Activated naive CD4-positive, alpha-beta T cell treated with anti-CD3 and anti-CD28 coated beads, Interleukin-2, amount 50 U/mL, for 24 hours (primary cell): Measurements from ENCODE around the gene TRIM45.
"Not testable (repeated sequence)": the region's sequence is repeated elsewhere in the genome, so short reads cannot be mapped to it uniquely, and the experiment has no call there.

Source experiments
- H3K27ac Mint-ChIP-seq: one replicate; pipeline ENCODE4 v1.8.0; 2021; ENCODE audit warnings: mild to moderate bottlenecking, mixed read lengths
- H3K27me3 Mint-ChIP-seq: one replicate; pipeline ENCODE4 v1.8.0; 2021; ENCODE audit warnings: mixed read lengths
- H3K36me3 Mint-ChIP-seq: one replicate; pipeline ENCODE4 v1.8.0; 2021; ENCODE audit warnings: mixed read lengths
- H3K4me1 Mint-ChIP-seq: one replicate; pipeline ENCODE4 v1.8.0; 2021; ENCODE audit warnings: mixed read lengths
- H3K4me3 Mint-ChIP-seq: one replicate; pipeline ENCODE4 v1.8.0; 2021; ENCODE audit warnings: mild to moderate bottlenecking, mixed read lengths
- H3K9me3 Mint-ChIP-seq: one replicate; pipeline ENCODE4 v1.8.0; 2021; ENCODE audit warnings: mixed read lengths

The TRIM45 gene, protein sequence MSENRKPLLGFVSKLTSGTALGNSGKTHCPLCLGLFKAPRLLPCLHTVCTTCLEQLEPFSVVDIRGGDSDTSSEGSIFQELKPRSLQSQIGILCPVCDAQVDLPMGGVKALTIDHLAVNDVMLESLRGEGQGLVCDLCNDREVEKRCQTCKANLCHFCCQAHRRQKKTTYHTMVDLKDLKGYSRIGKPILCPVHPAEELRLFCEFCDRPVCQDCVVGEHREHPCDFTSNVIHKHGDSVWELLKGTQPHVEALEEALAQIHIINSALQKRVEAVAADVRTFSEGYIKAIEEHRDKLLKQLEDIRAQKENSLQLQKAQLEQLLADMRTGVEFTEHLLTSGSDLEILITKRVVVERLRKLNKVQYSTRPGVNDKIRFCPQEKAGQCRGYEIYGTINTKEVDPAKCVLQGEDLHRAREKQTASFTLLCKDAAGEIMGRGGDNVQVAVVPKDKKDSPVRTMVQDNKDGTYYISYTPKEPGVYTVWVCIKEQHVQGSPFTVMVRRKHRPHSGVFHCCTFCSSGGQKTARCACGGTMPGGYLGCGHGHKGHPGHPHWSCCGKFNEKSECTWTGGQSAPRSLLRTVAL

DNA sequence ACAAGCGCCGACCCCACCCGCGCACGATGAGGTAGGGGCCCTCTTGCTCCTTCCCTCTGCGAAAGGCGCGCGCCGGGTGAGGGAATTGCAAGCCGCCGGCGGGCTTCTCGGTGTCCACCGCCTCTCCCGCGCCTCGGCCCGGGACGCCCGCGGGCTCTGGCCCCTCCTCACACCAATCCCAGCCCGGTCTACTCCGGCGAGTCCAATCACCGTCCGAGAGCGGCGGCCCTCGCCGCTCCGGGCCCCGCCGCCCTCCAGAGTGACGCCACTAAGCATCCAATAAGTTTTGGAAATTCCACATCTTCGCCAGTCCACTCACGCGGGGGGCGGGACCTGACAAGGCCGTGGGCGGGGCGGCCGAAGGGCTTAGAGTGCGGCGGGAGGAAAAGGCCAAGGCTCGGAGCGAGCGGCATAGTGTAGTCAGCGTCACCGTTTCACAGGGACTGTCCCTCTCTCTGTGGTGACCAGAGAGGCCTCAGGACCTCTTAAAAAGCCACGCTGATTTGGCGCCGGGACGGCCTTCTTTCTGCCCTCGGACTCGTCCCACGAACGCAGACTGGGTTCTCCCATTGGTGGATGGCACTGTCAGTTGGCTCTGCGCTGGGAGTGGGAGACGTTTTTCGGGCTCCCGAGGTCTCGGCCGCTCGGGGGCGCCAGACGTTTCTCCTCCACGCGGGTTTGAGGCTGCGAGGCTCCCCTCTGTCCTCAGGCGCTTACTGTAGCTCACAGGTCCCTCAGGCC lies at the start of gene TRIM45:
TRIM45 (minus strand) TSS at position 161 of the 741 bp plus-strand sequence. CDS start 548 bp downstream, outside the sequence.
- Mint-ChIP-seq H3K36me3 (no peaks in the 10 kb centered on the region), H3K27ac (peak within 1 kb of the TSS; percentile 38), H3K4me1 (peaks cover 6% of the 10 kb centered on the region), H3K9me3 (no peaks in the 10 kb centered on the region), H3K4me3 (peak within 1 kb of the TSS; percentile 81), H3K27me3 (peaks cover 4% of the 10 kb centered on the region)

DNA sequence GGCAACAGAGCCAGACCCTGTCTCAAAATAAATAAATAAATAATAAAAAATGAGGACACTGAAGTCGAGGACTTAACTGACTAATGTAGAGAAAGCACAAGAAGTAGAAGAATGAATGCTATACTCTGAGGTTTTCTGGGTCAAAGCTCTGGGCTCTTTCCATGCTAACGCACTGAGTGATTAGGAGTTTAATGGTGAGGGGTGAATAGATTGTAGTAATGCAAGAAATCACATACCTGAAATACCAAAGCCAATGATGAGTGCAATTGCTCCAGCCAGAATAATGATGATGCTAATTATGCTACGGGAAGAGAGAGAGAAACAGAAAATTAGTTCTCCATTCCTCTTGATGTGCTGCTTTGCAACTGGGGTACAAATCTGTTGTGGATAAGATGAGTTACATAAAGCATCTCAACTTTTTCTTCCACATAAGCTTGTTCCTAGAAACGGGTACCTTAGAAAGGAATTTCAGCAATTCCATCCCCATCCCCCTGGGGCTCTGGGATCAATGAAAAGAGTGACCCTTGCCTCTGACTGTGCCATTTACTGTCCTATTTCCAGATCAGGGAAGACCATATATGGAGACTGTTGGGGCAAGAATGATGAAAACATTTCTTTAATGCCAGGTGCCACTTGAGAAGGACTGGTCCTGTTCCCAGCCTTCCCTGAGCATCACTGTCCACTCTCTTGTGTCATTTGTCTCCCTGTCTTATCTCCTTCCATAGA lies 48.5 kb upstream of the TRIM45 start:
- Mint-ChIP-seq H3K36me3 (no peaks in the 10 kb centered on the region), H3K4me3 (no peak overlapping the region), H3K27me3 (peaks cover 4% of the 10 kb centered on the region), H3K27ac (no peak overlapping the region), H3K4me1 (no peaks in the 10 kb centered on the region), H3K9me3 (no peaks in the 10 kb centered on the region)

DNA sequence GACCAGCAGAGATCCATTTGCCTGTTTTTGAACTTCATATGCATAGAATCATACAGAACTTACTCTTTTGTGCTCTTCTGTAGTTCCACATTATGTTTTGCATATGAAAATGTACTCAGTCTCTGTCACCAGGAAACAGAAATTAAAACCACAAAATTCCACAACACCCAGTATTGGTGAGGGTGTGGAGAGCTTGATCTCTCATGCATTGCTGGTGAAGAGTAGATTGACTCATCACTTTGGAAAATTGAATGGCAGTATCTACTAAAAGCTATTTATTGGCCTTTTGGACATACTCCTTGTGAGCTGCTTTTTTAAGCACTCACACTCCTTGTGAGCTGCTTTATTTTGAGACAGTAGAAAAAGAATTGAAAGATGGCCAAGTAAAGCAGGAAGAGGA lies 45.9 kb upstream of the TRIM45 start:
- no peak overlapping the region for H3K4me3 Mint-ChIP-seq
- H3K9me3 Mint-ChIP-seq: no peaks in the 10 kb centered on the region
- H3K36me3 Mint-ChIP-seq: no peaks in the 10 kb centered on the region
- no peak overlapping the region for H3K27ac Mint-ChIP-seq
- H3K4me1 Mint-ChIP-seq: no peaks in the 10 kb centered on the region
- peaks cover 6% of the 10 kb centered on the region for H3K27me3 Mint-ChIP-seq

DNA sequence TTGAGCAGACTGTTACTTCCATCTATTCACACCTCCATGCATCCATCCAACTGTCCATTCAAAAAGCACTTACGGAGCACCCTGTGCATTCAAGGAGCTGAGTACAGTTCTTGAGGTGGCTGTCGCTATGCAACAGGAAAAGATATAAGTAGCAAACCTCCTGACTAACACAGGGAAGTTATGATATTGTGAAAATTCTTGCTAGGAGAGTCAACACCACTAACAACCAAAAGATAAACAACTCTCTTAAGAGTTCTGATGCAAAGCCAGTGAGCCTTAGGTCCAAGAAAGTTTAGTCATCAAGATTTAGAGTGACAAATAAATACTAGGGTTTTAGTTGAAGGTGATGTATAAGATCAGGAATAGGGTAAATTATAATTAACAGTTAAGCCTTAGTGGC lies 44.5 kb upstream of the TRIM45 start:
- no peaks in the 10 kb centered on the region for H3K4me1 Mint-ChIP-seq
- no peaks in the 10 kb centered on the region for H3K9me3 Mint-ChIP-seq
- peaks cover 6% of the 10 kb centered on the region for H3K27me3 Mint-ChIP-seq

DNA sequence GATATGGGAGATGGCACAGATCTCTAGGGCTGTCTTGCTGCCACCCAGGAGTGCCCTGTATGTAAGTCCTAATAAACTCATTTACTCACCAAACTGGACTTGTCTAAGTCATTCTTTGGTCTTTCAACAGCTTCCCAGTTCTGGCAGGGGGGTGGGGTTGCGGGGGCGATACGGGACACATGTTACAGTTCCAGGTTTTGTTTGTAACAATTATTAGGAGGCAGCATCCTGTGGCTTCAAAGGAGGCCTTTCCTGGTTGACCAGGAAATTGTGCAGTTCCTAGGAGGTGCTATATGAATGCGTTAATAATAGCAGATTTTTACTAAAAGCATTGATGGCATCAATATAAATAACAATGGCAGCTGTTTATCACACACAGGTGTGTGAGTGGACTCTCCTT lies 42.7 kb upstream of the TRIM45 start:
- no peaks in the 10 kb centered on the region for H3K4me1 Mint-ChIP-seq
- H3K27ac Mint-ChIP-seq: no peak overlapping the region
- no peak overlapping the region for H3K4me3 Mint-ChIP-seq
- H3K27me3 Mint-ChIP-seq: peaks cover 9% of the 10 kb centered on the region
- no peaks in the 10 kb centered on the region for H3K36me3 Mint-ChIP-seq
- H3K9me3 Mint-ChIP-seq: no peaks in the 10 kb centered on the region

More for the DNA sequence above, 44.5 kb upstream of the TRIM45 start:
- H3K27ac Mint-ChIP-seq: no peak overlapping the region
- H3K4me3 Mint-ChIP-seq: no peak overlapping the region
- no peaks in the 10 kb centered on the region for H3K36me3 Mint-ChIP-seq

DNA sequence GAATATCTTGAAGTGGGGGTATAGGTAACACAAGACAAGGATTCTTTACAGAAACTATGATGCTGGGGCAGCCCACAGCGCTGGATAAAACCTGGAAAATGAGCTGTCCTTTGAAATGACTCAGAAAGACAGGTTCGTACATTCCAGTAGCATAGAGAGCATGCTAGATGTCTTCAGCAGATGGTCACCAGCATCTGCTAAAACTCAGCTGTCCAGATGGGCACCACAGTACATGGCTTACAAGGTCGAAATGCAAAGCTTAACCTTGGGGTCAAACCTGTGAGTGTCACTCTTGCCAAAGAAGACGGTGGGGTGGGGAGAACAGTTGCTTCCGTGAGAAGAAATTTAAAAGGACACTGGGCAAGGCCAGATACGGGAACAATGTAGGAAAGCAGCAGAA lies 41.3 kb upstream of the TRIM45 start:
- no peaks in the 10 kb centered on the region for H3K36me3 Mint-ChIP-seq
- no peaks in the 10 kb centered on the region for H3K4me1 Mint-ChIP-seq
- H3K9me3 Mint-ChIP-seq: no peaks in the 10 kb centered on the region
- H3K27ac Mint-ChIP-seq: no peak overlapping the region
- peaks cover 9% of the 10 kb centered on the region for H3K27me3 Mint-ChIP-seq
- no peak overlapping the region for H3K4me3 Mint-ChIP-seq

DNA sequence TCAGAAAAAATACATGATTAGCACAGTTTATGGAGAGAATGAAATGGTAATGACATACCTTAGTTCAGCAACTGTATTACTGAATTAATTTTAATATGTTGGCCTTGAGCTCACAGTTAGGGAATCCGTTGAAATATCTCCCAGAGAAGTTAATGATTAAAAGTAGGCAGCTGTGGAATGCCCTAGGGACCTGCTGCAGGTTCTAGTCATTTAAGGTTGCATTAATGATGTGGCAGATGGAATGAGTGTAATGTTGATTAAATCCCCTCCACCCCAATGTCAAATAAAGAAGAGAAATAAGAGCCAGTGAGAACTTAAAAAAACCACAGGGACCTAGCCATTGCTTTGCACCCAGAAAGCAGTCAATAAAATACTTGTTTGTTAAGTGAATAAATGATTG lies 40.3 kb upstream of the TRIM45 start:
- no peaks in the 10 kb centered on the region for H3K36me3 Mint-ChIP-seq
- no peaks in the 10 kb centered on the region for H3K4me1 Mint-ChIP-seq
- H3K4me3 Mint-ChIP-seq: no peak overlapping the region
- H3K27ac Mint-ChIP-seq: no peak overlapping the region
- H3K27me3 Mint-ChIP-seq: peaks cover 9% of the 10 kb centered on the region
- no peaks in the 10 kb centered on the region for H3K9me3 Mint-ChIP-seq

DNA sequence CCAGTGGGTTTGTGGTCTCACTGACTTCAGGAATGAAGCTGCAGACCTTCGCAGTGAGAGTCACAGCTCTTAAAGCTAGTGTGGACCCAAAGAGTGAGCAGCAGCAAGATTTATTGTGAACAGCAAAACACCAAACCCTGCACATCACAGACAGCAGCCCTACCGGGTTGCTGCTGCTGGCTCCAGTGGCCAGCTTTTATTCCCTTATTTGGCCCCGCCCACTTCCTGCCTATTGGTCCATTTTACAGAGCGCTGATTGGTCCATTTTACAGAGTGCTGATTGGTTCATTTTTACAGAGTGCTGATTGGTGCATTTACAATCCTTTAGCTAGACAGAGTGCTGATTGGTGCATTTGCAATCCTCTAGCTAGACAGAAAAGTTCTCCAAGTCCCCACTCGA lies 29.8 kb upstream of the TRIM45 start:
- not testable (repeated sequence) for H3K9me3 Mint-ChIP-seq, H3K27ac Mint-ChIP-seq

DNA sequence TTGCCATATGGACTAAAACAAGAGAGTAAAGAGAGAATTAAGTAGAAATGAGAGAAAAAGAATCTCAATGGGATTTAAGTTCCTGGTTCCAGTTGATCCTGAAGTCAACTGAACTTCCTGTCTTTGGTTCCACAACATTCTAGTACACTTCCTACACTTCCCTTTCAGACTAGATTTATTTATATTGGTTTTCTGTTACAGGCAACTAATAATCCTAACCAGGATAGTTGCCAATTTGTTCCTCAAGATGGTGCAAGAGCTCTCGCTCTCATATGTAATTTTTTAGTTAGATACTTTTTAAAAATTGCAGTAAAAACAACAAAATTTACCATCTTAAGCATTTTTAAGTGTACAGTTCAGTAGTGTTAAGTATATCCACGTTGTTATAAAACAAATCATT lies 28.8 kb upstream of the TRIM45 start:
- H3K4me1 Mint-ChIP-seq: no peaks in the 10 kb centered on the region
- H3K27me3 Mint-ChIP-seq: no peaks in the 10 kb centered on the region
- no peak overlapping the region for H3K27ac Mint-ChIP-seq
- no peaks in the 10 kb centered on the region for H3K9me3 Mint-ChIP-seq
- H3K4me3 Mint-ChIP-seq: no peak overlapping the region
- no peaks in the 10 kb centered on the region for H3K36me3 Mint-ChIP-seq

More for the DNA sequence above, 29.8 kb upstream of the TRIM45 start:
- H3K27me3 Mint-ChIP-seq, H3K36me3 Mint-ChIP-seq, H3K4me1 Mint-ChIP-seq, H3K4me3 Mint-ChIP-seq: not testable (repeated sequence)

DNA sequence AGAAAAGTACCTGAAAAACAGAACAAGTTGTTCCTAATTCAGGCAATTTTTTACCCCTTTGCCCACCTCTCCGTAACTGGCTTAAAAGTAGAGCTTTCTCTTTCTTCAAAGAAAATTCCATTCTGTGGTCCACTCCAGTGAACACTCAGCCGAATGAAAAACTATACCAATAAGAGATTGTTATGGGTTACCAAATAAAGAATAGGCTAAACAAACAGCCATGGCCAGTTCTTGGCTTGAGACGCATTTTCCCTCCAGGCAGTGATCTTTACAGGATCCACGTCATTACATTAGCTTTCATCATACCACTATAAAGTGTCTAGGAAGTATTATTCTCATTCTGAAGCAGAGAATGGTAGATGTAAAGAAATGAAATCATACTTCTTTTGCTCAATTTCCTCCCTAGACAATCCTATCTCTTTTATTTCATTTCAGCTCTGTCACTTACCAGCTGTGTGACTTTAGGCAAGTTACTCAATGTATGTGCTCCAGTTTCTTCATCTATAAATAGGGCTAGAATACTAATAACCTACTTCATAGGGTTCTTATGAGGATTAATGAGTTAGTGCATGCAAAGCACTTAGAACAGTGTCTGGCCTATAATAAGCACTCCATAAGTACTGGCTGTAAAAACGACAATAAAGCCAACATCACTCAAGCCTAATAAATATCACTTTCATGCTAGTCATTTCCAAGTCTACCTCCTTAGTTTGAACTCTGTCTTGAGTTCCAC lies 26.5 kb upstream of the TRIM45 start:
- Mint-ChIP-seq H3K36me3 (no peaks in the 10 kb centered on the region), H3K4me1 (no peaks in the 10 kb centered on the region), H3K9me3 (no peaks in the 10 kb centered on the region), H3K4me3 (no peak overlapping the region), H3K27ac (no peak overlapping the region), H3K27me3 (no peaks in the 10 kb centered on the region)

DNA sequence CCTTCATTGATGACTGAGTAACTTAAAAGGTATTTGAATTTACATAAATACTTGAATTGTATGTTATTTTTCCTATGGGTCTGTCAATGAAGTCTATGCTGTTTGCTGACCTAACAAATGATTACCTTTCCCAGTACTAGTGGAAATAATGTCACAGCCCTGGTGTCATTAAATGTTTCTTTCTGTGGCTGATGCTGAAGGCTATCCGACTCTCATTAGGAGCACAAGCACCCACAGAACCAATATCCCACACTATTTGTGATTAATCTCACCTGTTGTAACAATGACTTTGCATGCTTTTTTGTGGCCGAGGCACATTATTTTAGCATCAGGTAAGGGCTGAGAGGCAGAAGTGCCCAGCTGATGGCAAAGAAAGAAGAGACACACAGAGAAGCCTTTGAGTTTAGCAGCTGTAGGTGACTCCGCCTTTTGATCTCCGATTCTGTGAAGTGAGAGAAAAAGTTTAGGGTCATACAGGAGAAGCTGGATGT lies 25.8 kb upstream of the TRIM45 start:
- Mint-ChIP-seq H3K36me3 (no peaks in the 10 kb centered on the region), H3K4me3 (no peak overlapping the region), H3K9me3 (no peaks in the 10 kb centered on the region), H3K27ac (no peak overlapping the region), H3K4me1 (no peaks in the 10 kb centered on the region), H3K27me3 (no peaks in the 10 kb centered on the region)

DNA sequence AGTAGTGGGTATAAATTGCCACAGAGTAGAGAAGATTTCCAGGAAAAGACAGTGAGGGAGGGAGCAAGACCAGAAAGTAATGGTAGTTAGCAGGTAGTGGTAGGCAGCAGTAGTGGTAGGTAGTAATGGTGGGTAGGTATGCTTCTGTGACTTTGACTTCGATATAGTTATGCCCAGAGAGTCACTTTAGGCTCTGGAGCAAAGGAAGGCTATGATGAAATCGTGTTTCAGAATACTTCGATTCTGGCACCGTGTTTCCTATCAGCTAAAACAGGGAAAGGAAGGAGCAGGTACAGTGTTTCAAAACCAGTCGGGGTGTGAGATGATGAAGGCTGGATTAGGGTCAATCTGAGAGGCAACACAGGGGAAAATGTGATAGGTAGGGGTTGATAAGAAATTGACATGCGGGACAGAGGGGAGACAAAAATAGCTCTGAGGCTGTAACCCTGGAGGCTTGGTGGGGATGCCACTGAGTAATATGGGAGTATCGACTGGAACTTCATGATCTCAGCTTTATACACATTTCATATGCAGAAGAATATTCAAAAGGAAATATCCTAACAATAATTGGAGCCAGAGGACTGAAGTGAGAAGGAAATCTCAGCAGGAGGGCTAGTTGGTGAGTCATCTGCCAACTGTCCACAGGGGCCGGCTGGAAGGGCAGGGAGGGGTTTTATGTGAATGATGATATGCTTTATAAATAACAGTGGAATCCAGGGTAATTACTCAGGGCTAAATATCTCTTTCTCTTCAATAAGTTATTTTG lies 25.2 kb upstream of the TRIM45 start:
- Mint-ChIP-seq H3K27me3 (no peaks in the 10 kb centered on the region), H3K4me1 (no peaks in the 10 kb centered on the region), H3K36me3 (no peaks in the 10 kb centered on the region), H3K27ac (no peak overlapping the region), H3K4me3 (no peak overlapping the region), H3K9me3 (no peaks in the 10 kb centered on the region)

DNA sequence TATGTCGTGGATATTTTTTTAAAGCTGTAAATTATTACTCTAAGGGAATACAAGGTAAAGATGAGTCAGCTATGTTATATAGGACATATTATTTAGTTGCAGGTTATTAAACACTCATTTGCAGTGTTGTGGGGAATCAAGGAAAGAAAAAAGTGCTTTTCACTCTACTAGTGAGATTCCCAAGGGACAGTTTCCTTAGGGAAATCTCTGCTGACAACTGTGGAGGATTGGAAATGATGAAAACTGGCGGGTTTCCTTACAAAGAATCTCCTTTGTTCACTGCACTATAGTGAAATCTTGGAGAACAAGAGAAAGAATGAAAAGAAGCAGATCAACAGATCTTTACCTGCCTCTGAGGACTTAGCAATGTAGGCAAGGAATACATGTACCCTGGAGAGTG lies 24.5 kb upstream of the TRIM45 start:
- Mint-ChIP-seq H3K27ac (no peak overlapping the region), H3K9me3 (no peaks in the 10 kb centered on the region), H3K4me3 (no peak overlapping the region), H3K27me3 (no peaks in the 10 kb centered on the region), H3K36me3 (no peaks in the 10 kb centered on the region), H3K4me1 (no peaks in the 10 kb centered on the region)

DNA sequence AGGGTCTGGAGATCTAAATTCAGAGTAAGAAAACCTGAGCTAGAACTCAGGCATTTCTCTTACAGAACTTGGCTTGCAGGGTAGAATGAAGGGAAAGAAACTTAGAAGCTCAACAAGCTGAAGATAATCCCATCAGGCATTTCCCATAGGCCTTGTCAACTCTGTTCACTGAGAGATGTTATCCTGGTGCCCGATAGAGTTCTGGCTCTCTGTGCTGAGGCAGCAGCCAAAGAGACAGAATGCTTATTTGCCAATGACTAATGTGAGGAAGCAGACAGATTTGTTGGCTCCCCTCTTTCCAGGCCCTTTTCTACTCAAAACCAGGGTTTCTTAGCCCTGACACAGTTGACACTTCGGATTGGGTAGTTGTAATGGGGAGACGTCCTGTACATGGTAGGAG lies 22.3 kb upstream of the TRIM45 start:
- Mint-ChIP-seq H3K36me3 (no peaks in the 10 kb centered on the region), H3K27ac (no peak overlapping the region), H3K27me3 (no peaks in the 10 kb centered on the region), H3K4me1 (no peaks in the 10 kb centered on the region), H3K9me3 (no peaks in the 10 kb centered on the region), H3K4me3 (no peak overlapping the region)
